Stimulated activated CD8-positive, alpha-beta memory T cell treated with anti-CD3 and anti-CD28 coated beads, Interleukin-15, amount 100 ng/mL, for 48 hours (primary cell): ENCODE data around the gene KCNIP4.

Experiments
- DNase-seq, 2 donors: peaks; one replicate each; pipeline ENCODE4 v3.0.0-alpha.2; 2020; ENCODE audit warnings: low read depth in 2 of 2

The KCNIP4 gene

GRCh38 chr4:21577056-21577455, 371.5 kb downstream of the KCNIP4 start:
- DNase-seq: no peak

DNA sequence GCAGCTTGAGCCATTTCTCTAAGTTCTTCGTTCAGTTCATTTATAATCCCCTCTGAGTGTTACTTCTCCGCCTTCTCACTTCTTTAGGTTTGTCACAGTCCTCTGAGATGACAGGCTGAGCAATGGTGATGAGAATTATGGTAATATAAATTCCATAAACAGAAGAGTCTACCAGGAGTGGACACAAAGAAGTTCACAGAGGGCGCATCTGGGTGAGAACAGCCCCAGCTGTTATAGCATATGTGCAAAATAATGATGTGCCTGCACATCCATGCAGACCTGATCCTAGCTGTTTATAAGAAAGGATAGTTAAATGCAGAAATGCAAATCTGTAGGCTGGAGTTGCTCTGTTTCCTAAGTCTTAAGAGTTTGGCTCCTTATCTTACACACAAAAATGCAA, 377.5 kb downstream of the KCNIP4 start:
- DNase-seq: no peak

- DNase-seq: no peak
These were observed 378.9 kb downstream of the KCNIP4 start for GRCh38 chr4:21569638-21570037.

DNA sequence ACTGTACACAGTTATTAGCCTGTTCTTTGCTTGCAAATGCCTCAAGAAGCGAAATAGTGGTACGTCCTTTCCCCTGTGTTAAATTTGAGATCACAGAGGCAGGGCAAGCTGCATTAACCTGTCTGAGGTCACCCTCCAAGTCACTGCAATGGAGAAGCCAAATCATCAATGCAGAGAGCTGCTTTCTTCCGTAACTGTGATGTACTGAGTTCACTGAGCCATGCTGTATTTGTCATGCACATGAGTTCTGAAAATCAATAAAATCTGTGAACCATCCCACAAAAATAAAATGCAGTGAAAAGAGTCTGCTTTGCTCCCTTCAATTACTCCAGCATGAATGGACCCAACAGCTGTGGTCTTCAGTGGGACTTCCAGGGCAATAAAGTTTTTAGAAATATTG, 393.5 kb downstream of the KCNIP4 start:
- DNase-seq: no peak

DNA sequence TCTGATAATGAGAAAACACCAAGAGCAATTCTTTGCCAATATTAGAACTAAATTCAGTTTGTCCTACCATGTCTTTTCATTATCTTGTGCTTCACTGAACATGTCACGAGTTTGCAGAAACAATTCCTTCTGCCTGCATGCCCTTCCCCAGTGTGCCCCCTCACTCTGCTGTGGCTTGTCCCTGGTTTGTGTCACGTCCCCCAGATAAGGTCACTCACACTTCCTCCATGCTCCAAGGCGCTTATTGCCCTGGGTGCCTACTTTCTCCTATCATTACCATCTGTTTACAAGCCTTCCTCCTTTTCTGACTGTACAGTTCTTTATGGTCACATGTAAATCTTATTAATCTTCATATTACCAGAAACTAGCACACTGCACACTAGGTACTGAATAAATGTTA, 394.1 kb downstream of the KCNIP4 start:
- no peak for DNase-seq

- DNase-seq: no peak
These were observed 394.5 kb downstream of the KCNIP4 start for GRCh38 chr4:21554066-21554465.

GRCh38 chr4:21552455-21552854, 396.1 kb downstream of the KCNIP4 start:
- no peak for DNase-seq

DNA sequence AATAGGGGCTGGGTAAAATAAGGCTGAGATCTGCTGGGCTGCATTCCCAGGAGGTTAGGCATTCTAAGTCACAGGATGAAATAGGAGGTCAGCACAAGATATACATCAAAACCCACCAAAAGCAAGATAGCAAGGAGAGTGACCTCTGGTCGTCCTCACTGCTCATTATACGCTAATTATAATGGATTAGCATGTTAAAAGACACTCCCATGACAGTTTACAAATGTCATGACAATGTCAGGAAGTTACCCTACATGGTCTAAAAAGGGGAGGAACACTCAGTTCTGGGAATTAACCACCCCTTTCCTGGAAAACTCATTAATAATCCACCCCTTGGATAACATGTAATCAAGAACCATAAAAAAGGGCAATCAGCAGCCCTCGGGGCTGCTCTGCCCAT, 403.6 kb downstream of the KCNIP4 start:
- no peak for DNase-seq

GRCh38 chr4:21544415-21544814, 404.2 kb downstream of the KCNIP4 start:
- DNase-seq: no peak

GRCh38 chr4:21543514-21543913, 405.1 kb downstream of the KCNIP4 start:
- no peak for DNase-seq

DNA sequence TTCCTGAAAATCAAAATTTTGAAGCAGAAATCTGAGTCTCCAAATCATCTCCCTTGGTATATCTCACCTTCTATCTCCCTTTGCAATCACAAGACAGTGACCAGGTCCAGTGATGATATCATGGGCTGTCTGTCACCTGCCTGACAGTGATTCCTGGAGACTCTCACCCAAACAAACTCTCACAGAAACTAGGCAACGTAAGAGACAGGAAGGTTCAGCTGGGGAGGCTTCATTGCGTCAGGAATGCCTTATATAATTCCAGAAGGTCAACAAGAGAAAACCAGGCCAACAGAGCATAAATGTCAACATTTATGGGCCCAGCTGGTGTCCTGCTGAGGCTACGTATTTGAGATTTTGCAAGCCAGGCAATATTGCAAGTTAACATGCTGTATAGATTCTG, 412.7 kb downstream of the KCNIP4 start:
- no peak for DNase-seq

GRCh38 chr4:21531048-21531447, 417.5 kb downstream of the KCNIP4 start:
- no peak for DNase-seq

- no peak for DNase-seq
These were observed 419.4 kb downstream of the KCNIP4 start for GRCh38 chr4:21529214-21529613.

GRCh38 chr4:21522296-21522695, 426.3 kb downstream of the KCNIP4 start:
- DNase-seq: no peak

GRCh38 chr4:21517126-21517859, 431.3 kb downstream of the KCNIP4 start:
- DNase-seq: no peak

DNA sequence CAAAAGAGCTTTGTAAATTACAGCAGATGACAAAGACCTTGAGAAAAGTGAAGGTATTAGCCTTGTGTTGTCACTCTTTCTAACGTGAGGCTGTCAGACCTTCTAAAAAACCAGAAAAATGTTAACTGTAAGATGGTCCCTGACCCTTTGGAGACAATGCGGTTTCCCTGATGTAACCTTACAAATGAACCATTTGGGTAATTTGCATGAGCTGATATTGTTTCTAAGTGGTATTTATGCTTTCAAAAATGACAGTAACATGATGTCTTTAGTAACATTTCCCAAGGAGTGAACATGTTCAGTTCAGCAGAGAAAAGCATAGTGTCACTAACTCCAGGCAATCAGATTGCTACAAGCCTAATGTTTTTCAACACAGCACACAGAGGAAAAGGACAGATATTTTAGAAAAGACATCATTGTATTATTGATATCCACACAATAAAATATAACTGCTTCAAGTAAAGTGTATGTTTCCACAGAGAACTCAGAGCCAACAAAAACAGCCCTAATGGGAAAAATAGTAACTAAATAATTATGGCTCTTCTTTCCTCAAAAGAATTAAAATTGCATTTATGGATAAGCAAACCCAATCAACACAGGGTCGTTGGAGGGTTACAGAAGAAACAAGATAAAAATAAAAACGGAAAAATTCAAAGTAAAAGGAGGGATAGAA, 434.4 kb downstream of the KCNIP4 start:
- DNase-seq: no peak

DNA sequence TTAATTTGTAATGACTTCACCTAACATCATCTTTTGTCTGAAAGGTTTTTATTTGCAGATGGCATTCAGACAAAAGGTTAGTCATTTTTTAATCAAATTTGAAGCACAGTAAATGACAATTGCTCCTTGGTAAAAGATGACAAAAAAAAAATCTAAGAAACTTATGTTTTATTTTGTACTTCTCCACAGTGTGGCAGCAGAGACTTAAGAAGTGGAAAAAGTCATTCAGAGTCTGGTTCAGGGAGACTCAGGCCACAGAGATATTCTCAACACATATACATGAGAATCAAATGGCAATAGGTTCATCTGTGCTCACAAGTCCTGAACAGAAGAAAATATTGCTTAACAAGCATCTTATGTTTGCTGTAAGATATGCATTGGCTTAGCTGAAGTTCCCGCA, 436.2 kb downstream of the KCNIP4 start:
- no peak for DNase-seq

DNA sequence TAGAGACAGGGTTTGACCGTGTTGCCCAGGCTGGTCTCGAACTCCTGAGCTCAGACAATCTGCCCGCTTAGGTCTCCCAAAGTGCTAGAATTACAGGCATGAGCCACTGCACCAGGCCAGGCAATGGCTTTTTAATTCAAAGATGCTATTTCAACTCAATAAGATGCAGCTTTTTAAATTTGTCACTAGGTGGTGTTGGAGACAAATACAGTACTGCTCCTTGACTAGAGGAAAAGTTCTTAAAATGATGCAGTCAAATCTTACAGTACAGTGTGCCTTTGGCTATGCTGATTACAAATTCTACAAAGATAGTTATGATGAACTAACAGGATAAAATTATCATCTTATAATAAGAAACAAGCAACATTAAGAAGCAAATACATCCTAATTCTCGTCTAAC, 441.1 kb downstream of the KCNIP4 start:
- DNase-seq: no peak

DNA sequence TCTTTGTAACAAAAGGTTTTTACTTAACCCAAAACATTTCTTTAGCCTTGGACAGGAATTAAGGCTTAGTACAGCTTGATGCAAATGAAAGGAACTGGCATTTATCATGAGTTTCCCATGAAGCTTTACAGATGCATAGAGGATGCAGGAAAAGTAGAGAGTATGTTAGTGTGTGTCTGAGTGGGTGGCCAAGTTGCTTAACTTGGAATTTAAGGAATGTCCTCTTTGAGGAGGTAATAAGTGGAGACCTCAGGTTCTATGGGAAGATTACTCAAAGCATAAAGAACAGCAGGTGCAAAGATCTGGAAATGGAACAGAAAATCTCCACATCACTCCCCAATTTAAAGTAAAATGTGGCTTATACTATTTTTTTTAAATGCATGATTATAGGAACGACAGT, 457.9 kb downstream of the KCNIP4 start:
- DNase-seq: no peak

DNA sequence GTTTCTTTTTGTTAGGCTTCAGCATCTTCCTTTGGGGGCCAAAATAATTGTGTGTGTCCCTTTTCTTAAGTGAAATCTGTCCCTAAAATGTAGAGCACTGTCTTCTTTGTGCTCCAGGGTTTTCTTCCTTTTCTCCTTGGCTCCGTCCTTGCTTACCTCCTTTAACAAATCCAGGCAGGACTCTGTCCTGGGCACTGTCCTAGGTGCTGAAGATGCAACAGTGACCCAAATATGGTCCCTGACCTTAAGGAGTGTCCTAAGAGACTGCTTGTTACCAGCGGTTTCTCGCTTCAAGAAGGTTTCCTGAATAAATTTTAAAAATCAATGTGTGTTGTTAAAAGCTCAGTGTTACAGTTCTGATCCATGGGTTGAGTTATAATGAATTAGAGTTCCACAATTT, 471.8 kb downstream of the KCNIP4 start:
- no peak for DNase-seq

GRCh38 chr4:21474195-21474594, 474.4 kb downstream of the KCNIP4 start:
- no peak for DNase-seq

GRCh38 chr4:21470535-21470934, 478.0 kb downstream of the KCNIP4 start:
- no peak for DNase-seq

- DNase-seq: no peak
These were observed 478.9 kb downstream of the KCNIP4 start for GRCh38 chr4:21469438-21470300.
